Omental fat pad (tissue), 4 donors: ENCODE results near the gene OVOL1. TPM values are rescaled to one million over a fixed set of nuclear protein-coding genes. Genes with fewer than 3 reads are reported as not detected.

Source experiments
- ATAC-seq: fragments of 150-250 bp; one replicate; pipeline ENCODE4 v1.9.1; 2016; ENCODE audit warnings: mild to moderate bottlenecking, moderate library complexity; ENCODE audit not compliant: low FRiP score
- DNase-seq: peaks from one replicate; pipeline ENCODE4 v3.0.0-alpha.2; 2019; ENCODE audit warnings: low spot score
- total RNA-seq, 4 donors: library from RNA; depleted of rRNA; stranded (reverse); fragments of >200 nt; gene quantifications; one replicate each; pipeline ENCODE4 v1.1.0, GENCODE V29; 2016
- TF ChIP-seq, protein P1 (sequence below), 3 donors: fragments of 450-650 bp; IDR thresholded peaks; one replicate each; pipeline ENCODE4 v1.5.1; 2016 to 2017; ENCODE audit warnings: antibody characterized with exemption in 3 of 3, mild to moderate bottlenecking in 3 of 3, moderate library complexity in 2 of 3

The OVOL1 gene
- total RNA-seq, 4 donors from 2014 or later: not detected

DNA sequence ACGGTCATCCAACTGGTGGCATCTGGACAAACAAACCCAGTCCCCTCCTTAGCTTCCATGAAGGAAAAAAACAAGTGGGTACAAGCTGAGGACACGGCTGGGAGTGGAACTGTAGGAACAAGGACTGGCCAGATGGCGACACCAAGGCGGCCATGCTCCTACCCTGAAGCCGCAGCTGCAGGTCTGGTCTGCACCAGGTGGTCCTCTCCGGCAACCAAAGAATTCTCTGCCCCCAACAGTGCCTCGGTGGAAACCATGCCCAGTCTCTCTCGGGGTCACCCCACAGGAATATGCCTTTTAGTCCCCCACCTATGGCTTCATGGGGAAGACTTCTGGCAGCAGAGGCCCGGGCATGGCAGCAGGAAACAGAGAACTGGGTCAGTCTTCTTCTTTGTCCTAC, 22.6 kb downstream of the OVOL1 start:
- DNase-seq: no peak
- TF ChIP-seq, protein P1, sequence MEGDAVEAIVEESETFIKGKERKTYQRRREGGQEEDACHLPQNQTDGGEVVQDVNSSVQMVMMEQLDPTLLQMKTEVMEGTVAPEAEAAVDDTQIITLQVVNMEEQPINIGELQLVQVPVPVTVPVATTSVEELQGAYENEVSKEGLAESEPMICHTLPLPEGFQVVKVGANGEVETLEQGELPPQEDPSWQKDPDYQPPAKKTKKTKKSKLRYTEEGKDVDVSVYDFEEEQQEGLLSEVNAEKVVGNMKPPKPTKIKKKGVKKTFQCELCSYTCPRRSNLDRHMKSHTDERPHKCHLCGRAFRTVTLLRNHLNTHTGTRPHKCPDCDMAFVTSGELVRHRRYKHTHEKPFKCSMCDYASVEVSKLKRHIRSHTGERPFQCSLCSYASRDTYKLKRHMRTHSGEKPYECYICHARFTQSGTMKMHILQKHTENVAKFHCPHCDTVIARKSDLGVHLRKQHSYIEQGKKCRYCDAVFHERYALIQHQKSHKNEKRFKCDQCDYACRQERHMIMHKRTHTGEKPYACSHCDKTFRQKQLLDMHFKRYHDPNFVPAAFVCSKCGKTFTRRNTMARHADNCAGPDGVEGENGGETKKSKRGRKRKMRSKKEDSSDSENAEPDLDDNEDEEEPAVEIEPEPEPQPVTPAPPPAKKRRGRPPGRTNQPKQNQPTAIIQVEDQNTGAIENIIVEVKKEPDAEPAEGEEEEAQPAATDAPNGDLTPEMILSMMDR (IDR thresholded peaks at IDR 0.05): no peak
- no peak for ATAC-seq

DNA sequence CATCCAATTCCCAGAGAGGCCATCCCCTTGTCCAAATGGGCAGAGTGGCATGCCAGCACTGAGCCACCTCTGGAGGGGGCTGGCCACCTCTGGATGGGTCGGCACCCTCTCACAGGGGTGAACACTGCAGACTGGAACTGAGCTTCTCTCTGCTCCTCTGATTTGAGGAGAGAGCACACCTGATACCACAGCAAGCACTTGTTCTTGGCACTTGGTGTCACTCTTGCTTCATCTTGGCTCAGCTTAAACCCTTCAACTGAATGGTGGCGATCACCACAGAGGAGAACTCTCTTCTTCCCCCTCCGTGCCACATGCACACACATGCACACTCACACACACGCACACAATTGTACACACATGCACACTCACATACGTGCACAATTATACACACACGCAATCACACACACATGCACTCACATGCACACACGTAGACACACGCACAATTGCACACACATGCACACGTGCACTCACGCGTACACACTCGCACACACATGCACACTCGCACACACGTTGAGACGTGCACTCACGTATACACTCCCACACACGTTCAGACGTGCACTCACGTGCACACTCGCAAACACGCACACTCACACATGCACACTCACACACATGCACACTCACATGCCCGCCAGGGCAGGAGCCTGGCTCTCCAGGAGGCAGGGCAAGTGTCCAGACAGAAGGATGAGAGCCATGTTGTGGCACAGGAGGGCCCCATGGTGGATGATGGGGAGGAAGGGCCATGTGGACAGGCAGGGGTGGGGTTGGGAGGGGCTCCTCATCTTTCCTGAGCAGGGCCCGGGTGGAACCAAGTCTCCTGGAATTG, 23.4 kb downstream of the OVOL1 start:
- TF ChIP-seq, protein P1 (IDR thresholded peaks at IDR 0.05): no peak
- DNase-seq: no peak
- no peak for ATAC-seq

DNA sequence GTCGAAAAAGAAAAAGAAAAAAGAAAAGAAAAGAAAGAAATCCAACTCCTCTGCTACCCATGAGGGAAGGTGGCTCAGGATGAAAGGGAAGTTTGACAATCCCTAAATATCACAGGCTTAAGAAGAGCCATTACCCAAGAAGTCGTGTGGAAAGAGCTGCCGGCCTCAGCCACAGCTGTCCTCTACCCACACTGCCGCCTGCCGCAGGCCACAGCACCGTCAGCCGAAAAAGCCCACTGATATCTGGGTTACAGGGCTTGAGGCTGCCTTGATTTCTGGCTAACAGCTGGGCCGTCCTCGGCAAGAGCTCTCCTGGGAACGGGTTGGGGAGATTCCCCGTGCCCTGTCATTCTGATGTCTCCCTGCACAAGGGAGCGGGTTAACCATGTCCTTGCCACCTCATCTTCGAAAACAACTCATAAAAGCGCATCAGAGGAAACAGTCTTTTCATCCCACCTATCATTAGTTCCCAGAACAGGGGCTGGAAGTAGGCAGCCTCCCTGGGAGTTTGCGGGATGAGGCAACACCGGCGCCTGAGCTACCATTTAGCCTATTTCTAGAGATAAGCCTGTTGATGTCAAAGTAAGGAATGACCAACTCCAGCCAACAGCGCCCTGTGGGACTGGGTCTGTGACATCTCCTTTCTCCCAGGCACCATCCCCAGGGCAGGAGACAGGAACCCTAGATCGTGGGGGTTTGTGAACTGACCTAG, 25.1 kb downstream of the OVOL1 start:
- no peak for ATAC-seq
- TF ChIP-seq, protein P1 (IDR thresholded peaks at IDR 0.05): no peak
- DNase-seq: no peak

DNA sequence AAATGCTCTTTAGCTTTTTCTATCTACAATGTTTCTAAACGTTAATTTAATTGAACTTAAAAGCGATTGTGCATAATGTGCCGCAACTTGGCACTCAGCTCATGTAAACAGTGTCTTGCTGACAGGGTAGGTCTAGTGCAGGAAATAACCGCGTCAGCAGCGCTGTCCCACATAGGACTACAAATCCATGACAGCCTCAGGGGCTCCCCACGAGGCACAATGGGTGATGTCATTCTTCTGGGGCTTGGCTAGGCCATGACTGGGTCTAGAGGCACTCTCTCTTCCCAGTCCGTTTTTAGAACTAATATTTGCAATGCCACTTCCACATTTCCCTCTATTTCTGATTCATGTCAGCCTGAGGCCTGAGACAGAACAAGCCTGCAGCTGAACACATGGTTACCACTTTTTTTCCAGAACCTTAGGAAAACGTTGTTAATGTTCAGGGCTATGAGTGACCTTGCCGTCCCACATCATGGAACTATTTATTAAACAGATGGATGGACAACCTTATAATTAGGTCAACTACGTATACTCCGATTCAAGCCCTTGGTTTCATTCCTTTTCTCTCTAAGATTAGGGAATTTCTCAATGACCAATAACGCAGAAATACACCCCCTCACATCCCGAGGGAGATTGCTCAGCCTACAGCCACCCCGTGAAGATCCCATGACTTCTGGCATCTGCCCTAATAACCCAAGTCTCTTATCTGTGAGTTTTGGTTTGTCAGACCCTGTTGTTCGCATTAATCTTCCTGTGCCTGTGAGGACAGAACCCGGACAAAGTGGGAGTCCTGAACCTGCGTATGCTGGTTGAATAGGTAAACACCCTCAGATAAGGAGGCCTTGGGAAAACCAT, 27.5 kb downstream of the OVOL1 start:
- ATAC-seq: peak; percentile 33

DNA sequence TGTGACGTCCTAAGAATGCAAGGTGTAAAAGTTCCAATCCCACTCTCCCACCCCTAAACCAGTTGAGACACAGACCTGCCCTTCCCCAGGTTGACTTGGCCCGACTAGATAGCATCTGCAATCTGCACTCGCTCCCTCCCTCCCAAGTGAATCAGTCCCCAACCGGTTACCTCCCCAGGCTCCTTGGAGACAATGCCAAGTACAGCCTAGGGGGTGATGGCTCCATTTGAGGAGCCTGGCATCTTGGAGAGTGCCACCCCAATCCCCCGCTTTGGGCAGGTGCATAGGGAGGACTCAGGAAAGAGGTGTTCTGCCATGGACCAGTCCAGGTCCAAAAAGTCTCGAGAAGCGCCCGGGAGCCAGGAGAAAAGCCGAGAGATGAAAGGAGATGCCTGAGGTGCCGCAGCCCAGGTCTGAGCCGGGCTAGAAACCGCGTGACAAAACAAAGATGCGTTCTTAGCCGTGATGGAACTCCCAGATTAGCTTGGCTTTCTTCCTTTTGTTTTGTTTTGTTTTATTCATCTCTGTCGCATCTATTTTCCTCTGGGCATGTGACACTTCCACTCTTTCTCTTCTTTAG, 28.2 kb downstream of the OVOL1 start:
- DNase-seq (no peak), ATAC-seq (no peak)

More for the DNA sequence above, 27.5 kb downstream of the OVOL1 start:
- TF ChIP-seq, protein P1 (IDR thresholded peaks at IDR 0.05): no peak
- peak; percentile 47 for DNase-seq

GRCh38 chr11:65816696-65817095, 29.8 kb downstream of the OVOL1 start:
- TF ChIP-seq, protein P1 (IDR thresholded peaks at IDR 0.05): no peak
- DNase-seq: no peak
- ATAC-seq: no peak

More for the DNA sequence above, 28.2 kb downstream of the OVOL1 start:
- TF ChIP-seq, protein P1 (IDR thresholded peaks at IDR 0.05): no peak
